Gastroesophageal sphincter (tissue), 4 donors: ENCODE measurements around the gene RNF148. TPM values are rescaled to one million over a fixed set of nuclear protein-coding genes. Genes with fewer than 3 reads are reported as not detected.

Experiments used
- ATAC-seq: fragments of 150-250 bp; one replicate; pipeline ENCODE4 v1.9.1; 2016; ENCODE audit warnings: mild to moderate bottlenecking, moderate library complexity
- H3K27ac ChIP-seq, 4 donors: fragments of 200-600 bp; sonication (generic) in 3 of 4; 1 replicate in 3 of 4; 2 replicates in 1 of 4; pipeline ENCODE4 v1.5.1; 2016 to 2019
- H3K27me3 ChIP-seq: fragments of 200-600 bp; sonication (generic); one replicate; pipeline ENCODE4 v1.5.1; 2019
- H3K36me3 ChIP-seq, 2 donors: fragments of 200-600 bp; sonication (generic); one replicate each; pipeline ENCODE4 v1.5.1; 2019; ENCODE audit warnings: control low read depth in 1 of 2
- H3K4me1 ChIP-seq, 3 donors: fragments of 200-600 bp; sonication (generic); 1 replicate in 2 of 3; 2 replicates in 1 of 3; pipeline ENCODE4 v1.5.1; 2016 to 2019; ENCODE audit warnings: control low read depth in 2 of 3
- H3K4me3 ChIP-seq, 2 donors: fragments of 200-600 bp; sonication (generic); one replicate each; pipeline ENCODE4 v1.5.1; 2019; ENCODE audit warnings: mild to moderate bottlenecking in 1 of 2, moderate library complexity in 1 of 2
- H3K9me3 ChIP-seq, 3 donors: fragments of 200-600 bp; sonication (generic); one replicate each; pipeline ENCODE4 v1.5.1; 2017 to 2019; ENCODE audit warnings: control low read depth in 2 of 3
- CTCF ChIP-seq, 4 experiments: fragments of 200-600 bp in 2 of 4; fragments of 450-650 bp in 2 of 4; sonication (generic) in 1 of 4; IDR thresholded peaks; one replicate each; pipeline ENCODE4 v1.5.1; 2017 to 2019; ENCODE audit warnings: antibody characterized with exemption in 4 of 4, mild to moderate bottlenecking in 2 of 4, moderate library complexity in 2 of 4
- EP300 ChIP-seq: sonication (generic); formaldehyde crosslinking; IDR thresholded peaks from one replicate; pipeline ENCODE4 v1.6.1; 2017; ENCODE audit warnings: antibody characterized with exemption, mild to moderate bottlenecking
- POLR2A ChIP-seq, 2 donors: fragments of 450-650 bp; IDR thresholded peaks; one replicate each; pipeline ENCODE4 v1.6.1; 2017; ENCODE audit warnings: antibody characterized with exemption in 2 of 2, mild to moderate bottlenecking in 2 of 2, moderate library complexity in 1 of 2
- POLR2AphosphoS5 ChIP-seq: sonication (generic); formaldehyde crosslinking; IDR thresholded peaks from one replicate; pipeline ENCODE4 v1.6.1; 2017; ENCODE audit warnings: antibody characterized with exemption
- WGBS, 2 donors: methylation state at CpG; one replicate each; pipeline ENCODE4 v1.1.5; 2018; ENCODE audit warnings: low coverage in 1 of 2; 5-methylcytosine and 5-hydroxymethylcytosine counted together
- small RNA-seq, 4 donors: library from RNA; depleted of rRNA; stranded (forward); fragments of <200 nt; gene quantifications; one replicate each; pipeline ENCODE3, GENCODE V24; 2016
- total RNA-seq, 4 donors: library from RNA; depleted of rRNA; stranded (reverse); fragments of >200 nt; gene quantifications; one replicate each; pipeline ENCODE4 v1.1.0, GENCODE V29; 2016

The RNF148 gene
- total RNA-seq, 4 donors from 2014 or later: 0.27 to 15.3 (median 1.1) TPM

DNA sequence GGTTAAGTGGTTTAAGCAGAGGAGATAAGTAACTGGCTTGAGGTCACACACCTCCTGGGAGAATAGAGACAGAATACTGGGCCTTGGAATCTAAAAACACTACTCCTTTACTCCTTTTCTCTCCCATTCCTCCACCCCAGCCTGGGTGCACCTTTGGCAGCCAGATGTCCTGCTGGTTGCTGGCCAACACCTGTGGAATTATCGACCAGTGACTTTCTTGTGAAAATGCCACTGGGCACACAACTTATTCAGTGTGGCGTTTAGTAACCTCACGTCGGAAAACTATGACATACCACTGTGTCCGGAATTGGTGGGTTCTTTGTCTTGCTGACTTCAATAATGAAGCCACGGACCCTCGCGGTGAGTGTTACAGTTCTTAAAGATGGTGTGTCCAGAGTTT is 30.2 kb downstream of the RNF148 start:
- peaks cover 0 to 16% (median 5%) of the 10 kb centered on the region in 3 donors for H3K4me1 ChIP-seq
- TF ChIP-seq POLR2A (IDR thresholded peaks at IDR 0.05) (no peak), CTCF (IDR thresholded peaks at IDR 0.05) (no peak), EP300 (no peak), POLR2AphosphoS5 (no peak)
- H3K4me3 ChIP-seq: no peak overlapping the region
- no peak overlapping the region for H3K27ac ChIP-seq
- ATAC-seq: no peak
- WGBS, 2 donors: 80 to 97% methylated on average over 2 to 6 of the region's 8 CpGs
- H3K36me3 ChIP-seq: no peaks in the 10 kb centered on the region
- no peaks in the 10 kb centered on the region for H3K27me3 ChIP-seq
- no peaks in the 10 kb centered on the region for H3K9me3 ChIP-seq

- TF ChIP-seq CTCF (IDR thresholded peaks at IDR 0.05): no peak
- TF ChIP-seq POLR2A (IDR thresholded peaks at IDR 0.05): no peak
- no peak for TF ChIP-seq EP300
- TF ChIP-seq POLR2AphosphoS5: no peak
- no peak for ATAC-seq
- WGBS, 2 donors: 82% methylated on average over 2 of the region's 2 CpGs
These were observed 39.0 kb downstream of the RNF148 start for GRCh38 chr7:122663733-122664132.

DNA sequence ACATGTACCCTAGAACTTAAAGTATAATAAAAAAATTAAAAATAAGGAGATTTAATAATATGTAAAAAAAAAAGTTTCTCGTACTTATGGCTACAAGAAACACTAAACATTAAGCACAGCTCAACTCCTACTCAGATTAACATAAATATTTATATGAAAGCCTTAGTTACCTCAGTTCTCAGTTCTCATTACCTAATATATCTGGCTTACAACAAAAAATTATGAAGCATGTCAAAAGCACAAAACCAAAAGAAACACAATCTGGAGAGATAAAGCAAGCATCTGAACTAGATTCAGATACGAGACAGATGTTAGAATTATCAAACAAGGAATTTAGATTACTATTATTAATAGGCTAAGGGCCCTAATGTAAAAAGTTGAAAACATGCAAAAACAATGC is 43.9 kb downstream of the RNF148 start:
- H3K9me3 ChIP-seq: no peaks in the 10 kb centered on the region
- no peaks in the 10 kb centered on the region for H3K36me3 ChIP-seq
- H3K27ac ChIP-seq: no peak overlapping the region
- TF ChIP-seq EP300: no peak
- TF ChIP-seq POLR2A (IDR thresholded peaks at IDR 0.05): no peak
- no peak for TF ChIP-seq POLR2AphosphoS5
- no peak for TF ChIP-seq CTCF (IDR thresholded peaks at IDR 0.05)
- H3K4me3 ChIP-seq: no peak overlapping the region
- no peak for ATAC-seq
- no peaks in the 10 kb centered on the region for H3K27me3 ChIP-seq
- peaks cover 0 to 7% (median 0%) of the 10 kb centered on the region in 3 donors for H3K4me1 ChIP-seq
- WGBS, 2 donors: 13 to 34% methylated on average over 1 to 2 of the region's 2 CpGs

More at GRCh38 chr7:122663733-122664132, 39.0 kb downstream of the RNF148 start:
- H3K36me3 ChIP-seq: no peaks in the 10 kb centered on the region
- no peaks in the 10 kb centered on the region for H3K9me3 ChIP-seq
- H3K27ac ChIP-seq: no peak overlapping the region
- H3K27me3 ChIP-seq: no peaks in the 10 kb centered on the region
- H3K4me1 ChIP-seq: peaks cover 0 to 7% (median 0%) of the 10 kb centered on the region in 3 donors
- no peak overlapping the region for H3K4me3 ChIP-seq

- Histone ChIP-seq H3K36me3 (no peaks in the 10 kb centered on the region), H3K4me3 (no peak overlapping the region), H3K9me3 (no peaks in the 10 kb centered on the region), H3K27me3 (no peaks in the 10 kb centered on the region), H3K4me1 (no peaks in the 10 kb centered on the region), H3K27ac (no peak overlapping the region)
- ATAC-seq: no peak
- WGBS, 2 donors: 82 to 96% methylated on average over 4 to 5 of the region's 5 CpGs
- TF ChIP-seq CTCF (IDR thresholded peaks at IDR 0.05): no peak
- no peak for TF ChIP-seq POLR2A (IDR thresholded peaks at IDR 0.05)
- TF ChIP-seq POLR2AphosphoS5: no peak
- no peak for TF ChIP-seq EP300
These were observed 49.0 kb downstream of the RNF148 start for GRCh38 chr7:122653685-122654084.

DNA sequence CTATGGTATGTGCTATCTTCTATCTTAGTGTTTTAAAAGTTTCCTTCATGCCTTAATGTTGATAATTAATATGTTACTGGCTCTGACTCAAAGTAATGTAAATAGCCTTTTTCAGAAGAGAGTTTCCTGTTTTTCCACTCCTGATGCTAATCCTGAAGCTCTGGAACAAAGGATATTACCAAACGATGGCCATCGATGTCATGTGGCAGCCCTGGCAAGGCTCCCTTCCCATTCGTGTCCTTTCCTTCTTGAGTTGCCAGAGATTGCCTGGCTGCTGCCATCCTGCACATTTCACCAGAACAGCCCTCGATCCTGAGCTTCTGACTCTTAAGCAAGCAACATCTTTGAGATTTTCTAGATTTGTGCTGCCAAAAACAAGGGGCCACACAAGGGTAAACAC is 49.8 kb downstream of the RNF148 start:
- no peak for ATAC-seq
- no peak for TF ChIP-seq CTCF (IDR thresholded peaks at IDR 0.05)
- no peak overlapping the region for H3K27ac ChIP-seq

More for the DNA sequence above, 49.8 kb downstream of the RNF148 start:
- 36 to 41% methylated on average over 4 of the region's 4 CpGs for WGBS, 2 donors
- H3K4me3 ChIP-seq: no peak overlapping the region
- H3K9me3 ChIP-seq: no peaks in the 10 kb centered on the region
- H3K27me3 ChIP-seq: no peaks in the 10 kb centered on the region
- no peaks in the 10 kb centered on the region for H3K4me1 ChIP-seq
- H3K36me3 ChIP-seq: no peaks in the 10 kb centered on the region

Small RNAs within 50 kb of the gene (small RNA-seq; reads per million reads assigned to genes)
- gene AC006463.1: 0 reads per million in 4 donors

Other genes starting within 250 kb of the RNF148 start
- 10 to 100 TPM in 1 of 4 donors, under 1 TPM in 2, not detected in 1; 0.67 to 14.0 (median 0.85) TPM for gene RNF133, start 3.8 kb downstream of the RNF148 start, total RNA-seq
- 100 to 1,000 TPM in 3 of 4 donors, 10 to 100 TPM in 1; 20.3 to 205 (median 138) TPM for gene CADPS2, start 183.5 kb upstream of the RNF148 start, total RNA-seq